ENCODE data around the gene ADGRL3.

The ADGRL3 gene

DNA sequence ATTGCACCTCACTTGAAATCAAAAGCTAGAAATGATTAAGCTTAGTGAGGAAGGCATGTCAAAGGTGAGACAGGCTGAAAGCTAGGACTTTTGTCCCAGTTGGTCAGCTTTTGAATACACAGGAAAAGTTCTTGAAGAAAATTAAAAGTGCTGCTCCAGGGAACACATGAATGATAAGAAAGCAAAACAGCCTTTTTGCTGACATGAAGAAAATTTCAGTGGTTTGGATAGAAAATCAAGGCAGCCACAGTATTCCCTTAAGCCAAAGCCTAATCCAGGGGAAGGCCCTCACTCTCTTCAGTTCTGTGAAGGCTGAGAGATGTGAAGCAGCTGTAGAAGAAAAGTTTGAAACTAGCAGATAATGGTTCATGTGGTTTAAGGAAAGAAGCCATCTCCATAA lies 150.8 kb downstream of the ADGRL3 start:
- no peak overlapping the region for H3K27ac ChIP-seq (ENCODE audit: extremely low read depth, low read depth, low read length)
- TF ChIP-seq ZNF624 (tag by site-specific recombination; IDR thresholded peaks at IDR 0.05) (no peak), SALL2 (tag by site-specific recombination; IDR thresholded peaks at IDR 0.05; ENCODE audit: borderline replicate concordance) (no peak), ZNF311 (tag by site-specific recombination; IDR thresholded peaks at IDR 0.05; ENCODE audit: borderline replicate concordance) (no peak), ZNF266 (tag by site-specific recombination; IDR thresholded peaks at IDR 0.05; ENCODE audit: low read depth) (no peak), ZNF169 (tag by site-specific recombination; IDR thresholded peaks at IDR 0.05) (no peak), ZNF335 (tag by site-specific recombination; conservative IDR thresholded peaks at IDR 0.05) (no peak), KLF9 (tag by site-specific recombination; IDR thresholded peaks at IDR 0.05; ENCODE audit: low read depth) (no peak), ZNF223 (tag by site-specific recombination; IDR thresholded peaks at IDR 0.05) (no peak), BCL11A (tag by site-specific recombination; IDR thresholded peaks at IDR 0.05; ENCODE audit: low read depth) (no peak), ZNF701 (tag by site-specific recombination; IDR thresholded peaks at IDR 0.05) (no peak), ZNF623 (tag by site-specific recombination; IDR thresholded peaks at IDR 0.05) (no peak)
- no peaks in the 10 kb centered on the region for H3K4me1 ChIP-seq (ENCODE audit: control insufficient read depth, insufficient read depth, low read length)

DNA sequence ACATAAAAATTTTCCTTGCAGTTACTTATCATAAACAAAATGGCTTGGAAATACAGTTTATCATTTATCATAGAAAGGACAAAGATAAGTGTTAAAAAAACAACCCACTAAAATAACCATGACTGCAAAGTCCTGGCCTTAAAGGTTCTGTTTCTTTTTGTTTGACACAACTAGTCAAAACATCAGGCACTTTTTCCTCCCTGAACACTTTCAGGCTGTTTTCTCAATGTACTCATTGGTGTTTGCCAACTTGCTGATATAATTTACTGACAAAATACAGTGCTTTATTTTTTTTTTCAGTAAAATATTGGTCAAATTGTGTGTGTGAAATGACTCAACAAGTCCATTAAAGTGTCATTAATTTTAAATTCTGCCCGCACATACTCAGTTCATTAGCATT lies 156.6 kb downstream of the ADGRL3 start:
- POLR2A ChIA-PET = no interaction called here
- peaks cover 2% of the 10 kb centered on the region; the same call in 1 of the 2 replicates for H3K4me1 ChIP-seq (ENCODE audit: control insufficient read depth, insufficient read depth, low read length)
- no peaks in the 10 kb centered on the region for H3K36me3 ChIP-seq (ENCODE audit: control insufficient read depth in 2 of 2, insufficient read depth in 1 of 2, low read length in 2 of 2)
- H3K9me3 ChIP-seq (ENCODE audit: control insufficient read depth, insufficient read depth, low read depth, low read length) = no peaks in the 10 kb centered on the region
- CTCF ChIA-PET = no interaction called here
- H3K27ac ChIP-seq (ENCODE audit: extremely low read depth, low read depth, low read length) = no peak overlapping the region
- no peak for TF ChIP-seq ZSCAN23 (tag by site-specific recombination; IDR thresholded peaks at IDR 0.05)
- no peak for TF ChIP-seq ZNF660 (tag by site-specific recombination; IDR thresholded peaks at IDR 0.05)
- TF ChIP-seq ZNF169 (tag by site-specific recombination; IDR thresholded peaks at IDR 0.05) = no peak
- no peak for TF ChIP-seq ZNF549 (tag by site-specific recombination; IDR thresholded peaks at IDR 0.05)
- no peak overlapping the region for H3K4me3 ChIP-seq (ENCODE audit: low read depth, low read length)

More for the DNA sequence above, 150.8 kb downstream of the ADGRL3 start:
- no peaks in the 10 kb centered on the region for H3K36me3 ChIP-seq (ENCODE audit: control insufficient read depth in 2 of 2, insufficient read depth in 1 of 2, low read length in 2 of 2)
- ChIA-PET CTCF (no interaction called here), POLR2A (no interaction called here)
- no peak overlapping the region for H3K4me3 ChIP-seq (ENCODE audit: low read depth, low read length)
- no peaks in the 10 kb centered on the region for H3K9me3 ChIP-seq (ENCODE audit: control insufficient read depth, insufficient read depth, low read depth, low read length)

- CTCF ChIA-PET = no interaction called here
- no peaks in the 10 kb centered on the region for H3K36me3 ChIP-seq (ENCODE audit: control insufficient read depth in 2 of 2, insufficient read depth in 1 of 2, low read length in 2 of 2)
- POLR2A ChIA-PET = no interaction called here
- TF ChIP-seq, protein P1, sequence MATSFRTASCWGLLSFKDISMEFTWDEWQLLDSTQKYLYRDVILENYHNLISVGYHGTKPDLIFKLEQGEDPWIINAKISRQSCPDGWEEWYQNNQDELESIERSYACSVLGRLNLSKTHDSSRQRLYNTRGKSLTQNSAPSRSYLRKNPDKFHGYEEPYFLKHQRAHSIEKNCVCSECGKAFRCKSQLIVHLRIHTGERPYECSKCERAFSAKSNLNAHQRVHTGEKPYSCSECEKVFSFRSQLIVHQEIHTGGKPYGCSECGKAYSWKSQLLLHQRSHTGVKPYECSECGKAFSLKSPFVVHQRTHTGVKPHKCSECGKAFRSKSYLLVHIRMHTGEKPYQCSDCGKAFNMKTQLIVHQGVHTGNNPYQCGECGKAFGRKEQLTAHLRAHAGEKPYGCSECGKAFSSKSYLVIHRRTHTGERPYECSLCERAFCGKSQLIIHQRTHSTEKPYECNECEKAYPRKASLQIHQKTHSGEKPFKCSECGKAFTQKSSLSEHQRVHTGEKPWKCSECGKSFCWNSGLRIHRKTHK (tag by site-specific recombination; IDR thresholded peaks at IDR 0.05) = no peak
- TF ChIP-seq ZNF629 (tag by site-specific recombination; IDR thresholded peaks at IDR 0.05) (no peak), ZNF768 (tag by site-specific recombination; IDR thresholded peaks at IDR 0.05) (no peak), KLF7 (tag by site-specific recombination; IDR thresholded peaks at IDR 0.05; ENCODE audit: borderline replicate concordance) (no peak), ZSCAN30 (tag by site-specific recombination; IDR thresholded peaks at IDR 0.05) (no peak), ZNF791 (tag by site-specific recombination; IDR thresholded peaks at IDR 0.05) (no peak), ZNF266 (tag by site-specific recombination; IDR thresholded peaks at IDR 0.05; ENCODE audit: low read depth) (no peak), ZNF341 (tag by site-specific recombination; IDR thresholded peaks at IDR 0.05; ENCODE audit: low read depth) (no peak), ZNF521 (tag by site-specific recombination; IDR thresholded peaks at IDR 0.05) (no peak), ZNF404 (tag by site-specific recombination; IDR thresholded peaks at IDR 0.05) (no peak), ZNF324 (tag by site-specific recombination; IDR thresholded peaks at IDR 0.05) (no peak), ZNF274 (IDR thresholded peaks at IDR 0.05; ENCODE audit: low read length) (no peak), ZNF274 (tag by site-specific recombination; IDR thresholded peaks at IDR 0.05; ENCODE audit: borderline replicate concordance) (no peak), YY2 (tag by site-specific recombination; IDR thresholded peaks at IDR 0.05) (no peak), YY1 (tag by site-specific recombination; IDR thresholded peaks at IDR 0.05) (no peak), ZNF626 (tag by site-specific recombination; IDR thresholded peaks at IDR 0.05) (no peak), ZNF362 (tag by site-specific recombination; IDR thresholded peaks at IDR 0.05) (no peak), ZNF548 (tag by site-specific recombination; IDR thresholded peaks at IDR 0.05) (no peak)
- TF ChIP-seq, protein P2, sequence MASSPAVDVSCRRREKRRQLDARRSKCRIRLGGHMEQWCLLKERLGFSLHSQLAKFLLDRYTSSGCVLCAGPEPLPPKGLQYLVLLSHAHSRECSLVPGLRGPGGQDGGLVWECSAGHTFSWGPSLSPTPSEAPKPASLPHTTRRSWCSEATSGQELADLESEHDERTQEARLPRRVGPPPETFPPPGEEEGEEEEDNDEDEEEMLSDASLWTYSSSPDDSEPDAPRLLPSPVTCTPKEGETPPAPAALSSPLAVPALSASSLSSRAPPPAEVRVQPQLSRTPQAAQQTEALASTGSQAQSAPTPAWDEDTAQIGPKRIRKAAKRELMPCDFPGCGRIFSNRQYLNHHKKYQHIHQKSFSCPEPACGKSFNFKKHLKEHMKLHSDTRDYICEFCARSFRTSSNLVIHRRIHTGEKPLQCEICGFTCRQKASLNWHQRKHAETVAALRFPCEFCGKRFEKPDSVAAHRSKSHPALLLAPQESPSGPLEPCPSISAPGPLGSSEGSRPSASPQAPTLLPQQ (tag by site-specific recombination; IDR thresholded peaks at IDR 0.05) = no peak
These were observed 159.2 kb downstream of the ADGRL3 start for GRCh38 chr4:61359301-61359700.

More at GRCh38 chr4:61359301-61359700, 159.2 kb downstream of the ADGRL3 start:
- H3K9me3 ChIP-seq (ENCODE audit: control insufficient read depth, insufficient read depth, low read depth, low read length) = no peaks in the 10 kb centered on the region
- H3K4me3 ChIP-seq (ENCODE audit: low read depth, low read length) = no peak overlapping the region
- no peak overlapping the region for H3K27ac ChIP-seq (ENCODE audit: extremely low read depth, low read depth, low read length)
- H3K4me1 ChIP-seq (ENCODE audit: control insufficient read depth, insufficient read depth, low read length) = peaks cover 2% of the 10 kb centered on the region; the same call in 1 of the 2 replicates

Measured in HEK293 (cell line).